Stimulated activated CD4-positive, alpha-beta T cell treated with anti-CD3 and anti-CD28 coated beads, Interleukin-2, amount 100 ng/mL, for 24 hours (primary cell): Measurements from ENCODE around the gene OR2A7.
A peak's percentile ranks its signal among the peaks of the same experiment; 100 is the strongest.
"Not testable (repeated sequence)": the region's sequence is repeated elsewhere in the genome, so short reads cannot be mapped to it uniquely, and the experiment has no call there.

Experiments
- DNase-seq, 2 donors: peaks; one replicate each; pipeline ENCODE4 v3.0.0-alpha.2; 2020

OR2A7 gene

GRCh38 chr7:144264692-144265091, at the start of gene OR2A7:
TSS of gene OR2A7 (minus strand) at chr7:144264792. CDS start at chr7:144259628, 5,164 bp downstream.
- not testable (repeated sequence) for DNase-seq

GRCh38 chr7:144311872-144312469, 47.4 kb upstream of the OR2A7 start, which contains the start of gene OR2A1:
TSS of gene OR2A1 (plus strand) at chr7:144312419. CDS start at chr7:144318125, 5,706 bp downstream.
- not testable (repeated sequence) for DNase-seq

GRCh38 chr7:144311218-144311617, 46.6 kb upstream of the OR2A7 start:
- DNase-seq = not testable (repeated sequence)

- not testable (repeated sequence) for DNase-seq
These were observed 45.1 kb upstream of the OR2A7 start for GRCh38 chr7:144309702-144310101.

GRCh38 chr7:144305156-144305555, 40.6 kb upstream of the OR2A7 start:
- DNase-seq = not testable (repeated sequence)

- DNase-seq = not testable (repeated sequence)
These were observed 39.0 kb upstream of the OR2A7 start for GRCh38 chr7:144303607-144304006.

GRCh38 chr7:144302578-144303303, 38.1 kb upstream of the OR2A7 start:
- not testable (repeated sequence) for DNase-seq

- DNase-seq = peak in 1 of 2 donors; percentile 7
These were observed 29.4 kb upstream of the OR2A7 start for GRCh38 chr7:144293794-144294499.

GRCh38 chr7:144292384-144293161, 28.0 kb upstream of the OR2A7 start:
- not testable (repeated sequence) for DNase-seq

GRCh38 chr7:144291607-144292006, 27.0 kb upstream of the OR2A7 start:
- DNase-seq = not testable (repeated sequence)

GRCh38 chr7:144287171-144287784, 22.7 kb upstream of the OR2A7 start:
- not testable (repeated sequence) for DNase-seq

GRCh38 chr7:144283716-144284115, 19.1 kb upstream of the OR2A7 start:
- not testable (repeated sequence) for DNase-seq

- DNase-seq = not testable (repeated sequence)
These were observed 17.9 kb upstream of the OR2A7 start for GRCh38 chr7:144282490-144282889.

- not testable (repeated sequence) for DNase-seq
These were observed 17.4 kb upstream of the OR2A7 start for GRCh38 chr7:144281981-144282380.

- not testable (repeated sequence) for DNase-seq
These were observed 15.4 kb upstream of the OR2A7 start for GRCh38 chr7:144280010-144280409.

- DNase-seq = not testable (repeated sequence)
These were observed 10.7 kb upstream of the OR2A7 start for GRCh38 chr7:144275281-144275680.

- DNase-seq = not testable (repeated sequence)
These were observed 4.6 kb upstream of the OR2A7 start, which contains the start of gene CTAGE8 for GRCh38 chr7:144269188-144269587. TSS of gene CTAGE8 (minus strand) at chr7:144269288. CDS start at chr7:144269250, 38 bp downstream.

GRCh38 chr7:144262128-144262527, 2.5 kb downstream of the OR2A7 start:
- DNase-seq = not testable (repeated sequence)

GRCh38 chr7:144259067-144259466, 5.5 kb downstream of the OR2A7 start:
- not testable (repeated sequence) for DNase-seq

GRCh38 chr7:144256112-144256511, 8.5 kb downstream of the OR2A7 start:
- no peak for DNase-seq

- DNase-seq = no peak
These were observed 9.1 kb downstream of the OR2A7 start for GRCh38 chr7:144255471-144255897.

- not testable (repeated sequence) for DNase-seq
These were observed 12.3 kb downstream of the OR2A7 start for GRCh38 chr7:144252307-144252706.
